T follicular helper cell (primary cell): ENCODE data around the gene SPART.

Experiments
- DNase-seq: peaks from one replicate; pipeline ENCODE4 v3.0.0-alpha.2; 2020; ENCODE audit warnings: low read depth
- total RNA-seq, 2 experiments: gene quantifications; one replicate each; lab custom pipeline; 2026; lab: John Stamatoyannopoulos, UW

The SPART gene, protein sequence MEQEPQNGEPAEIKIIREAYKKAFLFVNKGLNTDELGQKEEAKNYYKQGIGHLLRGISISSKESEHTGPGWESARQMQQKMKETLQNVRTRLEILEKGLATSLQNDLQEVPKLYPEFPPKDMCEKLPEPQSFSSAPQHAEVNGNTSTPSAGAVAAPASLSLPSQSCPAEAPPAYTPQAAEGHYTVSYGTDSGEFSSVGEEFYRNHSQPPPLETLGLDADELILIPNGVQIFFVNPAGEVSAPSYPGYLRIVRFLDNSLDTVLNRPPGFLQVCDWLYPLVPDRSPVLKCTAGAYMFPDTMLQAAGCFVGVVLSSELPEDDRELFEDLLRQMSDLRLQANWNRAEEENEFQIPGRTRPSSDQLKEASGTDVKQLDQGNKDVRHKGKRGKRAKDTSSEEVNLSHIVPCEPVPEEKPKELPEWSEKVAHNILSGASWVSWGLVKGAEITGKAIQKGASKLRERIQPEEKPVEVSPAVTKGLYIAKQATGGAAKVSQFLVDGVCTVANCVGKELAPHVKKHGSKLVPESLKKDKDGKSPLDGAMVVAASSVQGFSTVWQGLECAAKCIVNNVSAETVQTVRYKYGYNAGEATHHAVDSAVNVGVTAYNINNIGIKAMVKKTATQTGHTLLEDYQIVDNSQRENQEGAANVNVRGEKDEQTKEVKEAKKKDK
- 84.0 to 109 reads per million in 2 experiments for total RNA-seq

DNA sequence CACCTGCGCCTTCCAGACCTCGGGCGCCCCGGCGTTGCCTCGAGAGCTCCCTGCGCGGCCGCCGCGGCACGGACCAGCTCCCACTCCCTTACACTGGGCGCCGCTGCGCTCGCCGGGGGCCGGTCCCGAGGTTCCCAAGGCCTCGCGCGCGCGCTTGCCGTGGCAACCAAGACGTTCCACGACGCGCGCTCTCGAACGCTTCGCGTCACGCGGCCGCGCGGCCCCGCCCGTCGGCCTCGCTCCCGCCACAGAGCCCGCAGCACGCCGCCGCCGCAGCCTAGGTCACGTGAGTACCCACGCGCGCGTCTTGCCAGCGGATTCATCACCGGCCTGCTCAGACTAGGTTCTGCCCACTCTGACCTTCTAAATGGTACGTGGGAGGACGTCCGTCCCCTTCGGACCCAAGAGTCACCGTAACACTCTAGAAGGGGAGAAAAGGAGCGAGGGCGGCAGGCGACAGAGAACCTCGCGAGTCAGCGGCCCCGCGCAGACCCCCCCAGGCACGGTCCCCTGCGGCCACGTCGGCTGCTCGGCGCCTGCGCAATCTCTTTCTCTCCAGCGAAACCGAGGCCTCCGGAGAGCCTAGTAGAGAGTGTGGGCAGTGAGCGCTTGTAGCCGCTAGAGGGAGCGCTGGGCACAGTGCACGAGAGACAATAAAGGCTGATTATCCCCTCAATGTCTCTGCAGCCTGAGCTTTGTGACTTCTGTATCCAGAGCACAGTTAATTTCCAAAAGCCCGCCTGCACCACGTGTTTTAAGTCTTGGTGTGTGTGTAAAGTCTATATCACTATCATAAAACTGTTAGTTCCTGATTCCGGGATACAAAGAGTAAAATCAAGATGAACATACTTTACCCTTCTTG is at the start of gene SPART:
SPART (minus strand) TSS at position 173 of the 862 bp plus-strand sequence. CDS start 10,564 bp downstream, outside the sequence.
- DNase-seq, result peak; percentile 80

DNA sequence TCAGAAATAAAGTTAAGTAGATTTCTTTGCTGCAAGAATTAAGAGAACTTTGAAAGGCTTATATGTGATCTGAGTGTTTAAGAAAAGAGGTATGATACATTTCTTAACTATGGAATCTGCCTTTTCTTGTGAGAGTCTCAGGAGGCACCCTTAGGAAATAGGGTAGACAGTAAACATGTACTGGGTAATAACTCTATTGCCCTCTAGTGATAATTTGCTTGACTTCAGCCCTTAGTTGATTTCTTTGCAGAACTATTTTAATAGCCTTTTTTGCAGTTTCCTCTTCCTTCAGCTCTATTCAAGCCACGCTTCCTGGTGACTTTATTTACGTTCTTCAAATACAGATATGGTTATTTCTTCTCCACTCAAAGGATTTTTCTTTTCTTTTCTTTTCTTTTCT is 49.1 kb upstream of the SPART start:
- DNase-seq, result no peak

DNA sequence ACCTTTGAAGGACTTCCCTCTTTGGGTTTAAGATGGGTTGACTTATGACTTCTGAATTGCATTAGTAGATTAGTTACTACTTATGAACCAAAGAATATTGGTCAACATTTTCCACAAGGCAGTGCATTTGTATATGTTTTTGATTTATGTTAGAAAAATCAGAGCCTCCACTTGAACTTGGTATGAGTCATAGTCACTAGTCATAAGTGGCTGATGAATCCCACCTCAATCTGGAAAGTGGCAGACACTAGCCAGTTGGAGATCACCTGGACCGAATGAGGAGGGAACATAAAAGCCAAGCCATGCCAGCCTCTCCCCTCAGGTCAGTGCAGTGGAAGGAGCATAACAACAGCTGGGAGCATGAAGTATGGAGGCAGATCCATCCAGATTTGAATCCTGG is 39.3 kb upstream of the SPART start:
- DNase-seq, result no peak

DNA sequence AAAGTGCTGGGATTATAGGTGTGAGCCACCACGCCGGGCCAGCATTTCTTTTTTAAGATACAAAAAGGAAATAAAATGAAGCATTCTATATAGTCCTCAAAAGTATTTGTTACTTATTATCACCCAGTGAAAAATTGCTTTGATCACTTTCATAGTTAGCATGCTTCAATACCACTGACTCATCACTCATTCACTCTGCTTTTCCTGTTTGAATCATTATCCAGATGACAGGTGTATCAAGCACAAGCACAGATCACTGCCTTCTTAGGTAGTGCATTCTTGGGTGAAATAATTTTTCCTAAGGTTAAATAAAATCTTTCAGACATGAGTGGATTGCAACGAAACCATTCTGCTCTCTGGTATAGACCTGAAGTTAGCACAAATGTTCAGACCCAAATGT is 35.8 kb upstream of the SPART start:
- DNase-seq, result no peak

DNA sequence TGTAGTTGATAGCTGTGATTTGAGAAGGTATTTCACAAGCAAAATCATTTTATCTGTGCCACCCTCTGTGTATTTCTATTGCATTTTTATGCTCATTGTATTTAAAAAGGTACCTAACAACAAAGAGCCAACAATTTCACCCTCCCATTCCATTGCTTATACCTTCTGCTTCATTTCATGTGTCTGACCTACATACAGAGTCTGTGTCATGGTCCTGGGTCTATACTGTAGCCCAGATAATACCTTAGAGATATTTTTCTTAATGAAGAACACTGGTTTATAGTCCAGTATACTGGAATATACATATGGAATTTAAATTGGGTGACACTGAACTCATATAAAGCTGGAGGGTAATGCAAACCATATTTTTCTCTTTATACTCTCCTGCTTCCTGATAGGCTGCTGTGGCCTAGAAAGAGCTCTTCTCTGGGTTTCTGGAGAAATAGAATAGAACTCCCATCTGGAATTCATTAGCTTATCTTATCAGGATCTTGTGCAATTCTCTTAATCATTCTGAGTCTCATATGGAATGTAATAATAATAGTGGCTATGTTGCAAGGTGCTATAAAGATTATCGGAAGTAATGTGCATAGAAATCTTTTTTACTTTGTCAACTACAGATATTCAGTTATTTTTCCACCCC is 31.8 kb upstream of the SPART start:
- DNase-seq, result no peak

DNA sequence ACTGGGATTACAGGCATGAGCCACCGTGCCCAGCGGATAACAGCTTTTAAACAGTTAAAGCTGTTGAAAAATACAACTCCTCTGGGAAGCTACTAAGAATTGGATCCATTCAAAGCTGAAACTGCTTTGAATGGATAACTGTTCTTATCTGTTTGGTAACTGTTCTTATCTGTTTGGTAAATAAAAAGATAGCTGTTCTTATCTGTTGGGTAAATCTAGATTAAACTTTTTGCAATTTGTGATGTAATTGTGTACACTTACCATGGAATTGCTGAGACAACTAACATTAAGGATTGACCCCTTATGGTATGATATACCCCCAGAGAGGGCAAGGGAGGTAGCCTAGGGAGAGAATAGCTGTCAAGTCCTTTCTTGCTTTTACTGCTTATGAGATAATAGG is 27.9 kb upstream of the SPART start:
- DNase-seq, result no peak

DNA sequence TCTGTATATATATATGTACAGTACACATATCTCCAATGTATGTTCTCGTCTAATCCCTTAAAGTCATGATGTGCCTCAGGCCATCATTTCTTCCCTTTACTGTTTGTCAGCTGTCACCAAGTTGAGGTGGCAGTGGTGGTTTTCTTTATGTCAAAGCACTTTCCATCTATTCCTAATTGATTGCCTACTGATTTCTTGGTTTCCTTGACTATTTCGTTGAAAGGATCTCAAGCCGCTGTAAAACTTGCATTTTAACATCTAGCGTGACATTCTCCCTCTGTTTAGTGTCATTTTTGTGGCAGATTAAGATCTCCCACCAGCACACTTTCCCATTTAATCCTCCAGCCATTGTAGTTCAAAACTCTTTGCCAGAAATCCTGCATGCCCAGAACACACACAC is 25.0 kb upstream of the SPART start:
- DNase-seq, result no peak

DNA sequence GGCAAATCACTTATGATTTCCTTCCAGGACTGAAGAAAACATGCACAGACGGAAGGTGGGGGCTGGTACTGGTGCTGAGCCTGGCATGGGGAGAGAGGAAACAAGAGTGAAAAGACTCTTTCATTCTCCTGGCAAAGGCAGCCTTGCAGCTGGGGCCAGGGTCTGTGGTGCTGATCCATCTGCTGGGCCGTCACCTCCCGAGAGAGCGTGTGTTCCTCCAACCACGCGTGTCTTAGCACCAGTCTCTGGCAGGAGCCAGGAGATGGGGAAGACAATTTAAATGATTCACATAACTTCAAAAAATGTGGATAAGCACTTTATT is 23.9 kb upstream of the SPART start:
- DNase-seq, result no peak

DNA sequence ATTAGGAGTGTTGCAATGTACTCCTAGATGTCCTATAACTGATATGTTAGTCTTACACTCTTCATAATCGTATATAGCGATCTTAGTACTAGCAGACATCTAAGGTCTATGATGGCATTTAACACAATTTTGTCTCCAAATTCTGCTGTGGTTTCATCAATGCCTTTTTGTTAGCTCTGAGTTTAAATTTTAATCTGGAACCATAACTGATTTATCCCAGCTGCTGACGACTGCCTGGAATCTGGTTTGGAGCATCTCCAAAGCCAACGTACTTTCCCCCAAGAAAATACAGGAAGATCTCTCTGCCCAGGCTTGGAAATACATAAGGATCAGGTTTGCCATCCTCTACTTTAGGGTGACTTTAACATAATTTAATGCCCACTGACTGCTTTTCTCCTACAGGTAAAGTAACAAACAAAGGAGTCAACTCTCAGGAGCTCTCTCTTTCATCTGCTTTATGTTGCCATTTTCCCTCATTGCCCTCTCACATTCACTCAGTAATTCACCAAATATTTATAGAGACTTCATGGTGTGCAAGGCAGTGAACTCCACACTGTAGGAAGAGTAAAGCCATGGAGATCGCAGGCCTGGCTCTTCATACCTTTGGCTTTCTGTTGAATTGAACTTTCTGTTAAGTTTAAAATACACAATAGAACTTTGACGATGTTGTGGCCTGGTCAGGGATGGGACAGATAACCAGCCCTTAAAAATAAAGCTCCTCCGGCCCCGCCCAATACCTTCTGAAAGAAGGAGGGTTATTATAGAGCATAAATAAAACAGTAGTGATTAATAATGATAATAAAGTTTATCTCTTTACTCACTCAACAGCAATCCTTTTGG is 23.3 kb upstream of the SPART start:
- DNase-seq, result no peak

DNA sequence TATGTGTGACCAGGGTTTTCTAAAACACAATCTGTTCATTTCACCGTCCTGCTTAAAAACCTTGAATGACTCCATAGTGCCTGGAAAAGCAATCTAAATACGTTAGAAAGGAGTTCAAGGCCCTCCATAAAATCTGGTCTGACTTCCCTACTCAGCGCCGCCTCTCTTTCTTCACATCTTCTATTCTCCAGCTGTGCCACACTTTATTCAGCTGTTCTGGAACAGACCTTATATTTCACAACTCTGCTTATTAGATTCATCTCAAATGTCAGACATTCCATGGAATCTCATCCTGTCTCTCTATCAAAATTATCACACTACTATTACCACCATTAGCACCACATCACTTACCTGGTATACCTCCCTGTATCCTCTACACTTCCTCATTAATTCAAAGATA is 19.8 kb upstream of the SPART start:
- no peak for DNase-seq

DNA sequence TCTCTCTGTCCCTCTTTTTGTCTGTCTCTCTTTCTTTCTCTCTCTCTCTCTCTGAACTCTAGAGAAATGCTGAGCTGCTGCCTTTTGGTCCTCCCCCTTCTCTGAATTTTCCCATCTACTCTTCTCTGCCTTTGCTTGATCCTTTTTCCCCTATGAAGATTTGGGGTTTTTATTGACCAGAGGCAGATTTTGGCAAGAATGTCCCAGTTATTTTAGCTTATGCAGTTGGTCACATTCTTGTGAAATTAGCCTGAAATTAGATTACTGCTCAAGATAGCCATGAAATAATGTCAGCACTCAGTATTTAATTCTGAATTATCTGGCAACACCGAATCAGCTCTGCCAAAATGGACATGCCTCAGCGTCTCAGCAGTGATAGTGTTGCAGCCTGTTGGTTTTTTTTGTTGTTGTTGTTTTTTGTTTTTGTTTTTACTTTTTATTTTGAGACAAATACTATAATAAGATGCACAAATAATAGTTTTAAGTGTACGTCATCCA is 17.2 kb upstream of the SPART start:
- no peak for DNase-seq

DNA sequence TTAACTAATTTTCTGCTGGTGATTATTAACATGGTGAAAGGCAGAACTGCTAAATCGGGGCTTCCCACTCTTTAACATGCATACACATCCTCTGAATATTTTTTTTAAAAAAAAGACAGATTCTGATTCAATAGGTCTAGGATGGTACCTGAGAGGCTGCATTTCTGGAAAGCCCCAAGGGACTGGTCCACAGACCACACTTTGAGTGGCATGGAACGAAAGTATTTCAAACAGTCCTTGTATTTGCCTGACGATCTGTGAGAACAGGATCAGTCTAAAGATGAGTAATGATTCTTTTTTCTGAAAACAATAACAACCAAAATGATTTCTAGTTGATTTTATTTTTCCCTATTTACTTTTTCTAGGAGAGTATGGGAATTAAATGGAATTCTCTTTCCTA is 16.7 kb upstream of the SPART start:
- no peak for DNase-seq

DNA sequence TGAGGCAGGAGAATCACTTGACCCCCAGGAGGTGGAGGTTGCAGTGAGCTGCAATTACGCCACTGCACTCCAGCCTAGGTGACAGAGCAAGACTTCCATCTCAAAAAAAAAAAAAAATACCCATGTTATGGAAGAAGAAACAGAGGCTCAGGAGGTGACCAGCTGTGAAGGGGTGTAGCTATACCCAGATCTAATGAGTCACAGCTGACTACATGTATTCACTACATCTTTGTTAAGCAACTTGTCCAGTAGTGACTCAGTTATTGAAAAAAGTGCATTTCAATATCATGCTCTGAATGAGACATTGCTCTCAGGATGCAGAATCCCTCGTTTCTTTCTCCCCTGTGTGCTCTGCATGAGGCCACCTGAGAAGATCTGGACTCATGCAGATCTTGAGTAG is 16.1 kb upstream of the SPART start:
- no peak for DNase-seq

DNA sequence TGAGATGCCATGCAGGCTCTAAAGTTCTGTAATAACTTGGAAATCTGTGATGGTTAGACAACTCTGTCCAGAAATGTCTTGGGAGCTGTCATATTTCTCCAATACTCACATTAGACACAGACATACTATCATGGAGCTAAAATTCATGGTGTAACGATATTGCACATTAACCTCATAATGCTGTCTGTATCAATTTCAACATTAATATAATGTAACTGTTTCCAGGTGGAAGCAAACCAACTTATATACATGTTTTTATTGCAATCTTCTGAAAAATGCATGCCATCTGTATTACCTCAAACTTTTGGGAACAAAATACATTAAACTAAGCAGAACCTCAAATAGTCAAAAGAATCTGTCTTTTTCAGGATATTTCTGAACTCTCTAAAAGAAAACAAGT is 14.7 kb upstream of the SPART start:
- no peak for DNase-seq

DNA sequence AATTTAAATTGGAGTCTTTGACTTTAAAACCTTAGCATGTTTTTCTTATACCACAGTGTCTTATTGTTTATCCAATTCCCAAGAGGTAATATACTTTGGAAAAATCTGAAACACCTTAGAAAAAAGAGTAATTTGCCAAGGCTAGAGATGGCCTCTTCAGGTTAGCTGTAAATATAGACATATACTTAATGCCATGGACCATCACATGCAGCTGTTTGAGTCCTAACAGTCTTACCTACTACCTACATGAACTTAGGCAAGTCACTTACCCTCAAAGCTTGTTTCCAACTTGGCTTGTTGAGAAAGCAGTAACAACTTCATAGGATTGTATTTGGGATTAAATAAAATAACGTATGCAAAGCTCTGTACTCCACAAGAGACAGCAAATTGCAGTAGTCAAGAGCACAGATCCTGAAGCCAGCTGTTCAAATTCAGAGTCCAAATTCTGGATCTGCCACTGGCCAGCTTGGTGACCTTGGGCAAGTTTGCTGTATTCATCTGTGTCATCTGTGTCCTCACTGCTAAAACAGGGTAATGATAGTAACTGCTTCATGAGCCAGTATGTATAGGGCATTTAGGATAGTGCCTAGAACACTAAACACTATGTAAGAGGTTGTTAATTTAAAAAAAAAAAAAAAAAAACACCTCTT is 13.2 kb upstream of the SPART start:
- no peak for DNase-seq

DNA sequence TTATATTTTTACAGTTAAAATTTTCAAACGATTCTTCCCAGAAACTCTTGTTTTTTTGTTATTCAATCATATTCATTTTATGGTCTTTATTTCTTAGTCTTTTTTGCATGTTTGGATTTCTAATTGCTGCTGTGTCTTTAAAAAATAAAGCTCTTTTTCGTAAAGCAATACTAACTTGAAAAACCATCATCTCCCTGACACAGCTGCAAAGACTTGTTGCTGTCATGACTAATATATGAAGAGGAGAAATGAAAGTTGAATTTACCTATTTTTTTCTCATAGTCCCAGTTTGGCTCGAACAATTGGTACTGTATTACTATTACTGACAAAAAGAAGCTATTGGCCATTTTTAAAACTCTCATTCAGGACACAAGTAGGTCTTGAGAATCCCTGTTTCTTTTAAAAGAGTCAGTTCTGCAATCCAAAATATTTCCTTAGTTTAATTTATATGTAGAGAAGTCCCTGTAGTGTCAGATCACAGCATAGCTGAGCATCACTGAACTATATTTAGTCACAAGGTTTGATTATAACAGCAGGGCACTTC is 12.1 kb upstream of the SPART start:
- DNase-seq, result no peak

DNA sequence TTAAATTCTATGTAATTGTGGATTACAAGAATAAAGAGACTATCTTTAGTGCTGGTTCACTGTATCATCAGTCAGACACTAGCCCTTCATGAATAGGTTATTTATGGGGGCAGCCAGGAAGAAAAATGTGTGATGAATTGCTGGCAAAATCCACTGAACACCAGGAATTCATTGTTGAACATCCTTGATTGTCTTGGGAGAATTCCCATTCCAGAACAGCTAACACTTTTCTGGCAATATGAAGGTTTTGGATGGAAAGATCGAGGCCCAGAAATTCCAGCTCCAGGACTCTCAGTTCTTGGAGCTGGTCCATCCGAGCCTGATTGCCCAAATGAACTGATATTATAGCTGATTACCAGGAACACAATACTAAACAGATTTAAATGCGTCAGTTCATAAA is 11.5 kb upstream of the SPART start:
- DNase-seq, result no peak

DNA sequence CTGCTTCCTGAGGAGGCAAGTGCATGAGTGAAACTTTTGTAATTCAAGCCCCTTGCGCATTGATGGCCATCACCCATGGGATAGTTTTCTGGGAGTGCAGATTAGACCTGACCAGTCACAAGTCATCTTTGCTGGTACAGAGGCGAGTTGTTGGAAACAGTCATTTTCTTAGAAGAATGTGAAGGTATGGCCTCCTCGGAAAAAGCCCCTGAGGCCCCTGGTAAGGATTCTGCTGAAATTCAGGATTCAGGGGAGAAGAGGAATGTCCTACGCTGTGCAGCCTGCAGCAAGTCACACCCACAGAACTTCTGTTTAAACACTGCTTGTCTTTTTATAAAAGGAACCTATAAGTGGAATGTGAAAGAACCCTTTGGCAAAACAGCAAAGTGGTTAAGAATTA is 11.0 kb upstream of the SPART start:
- DNase-seq, result no peak

DNA sequence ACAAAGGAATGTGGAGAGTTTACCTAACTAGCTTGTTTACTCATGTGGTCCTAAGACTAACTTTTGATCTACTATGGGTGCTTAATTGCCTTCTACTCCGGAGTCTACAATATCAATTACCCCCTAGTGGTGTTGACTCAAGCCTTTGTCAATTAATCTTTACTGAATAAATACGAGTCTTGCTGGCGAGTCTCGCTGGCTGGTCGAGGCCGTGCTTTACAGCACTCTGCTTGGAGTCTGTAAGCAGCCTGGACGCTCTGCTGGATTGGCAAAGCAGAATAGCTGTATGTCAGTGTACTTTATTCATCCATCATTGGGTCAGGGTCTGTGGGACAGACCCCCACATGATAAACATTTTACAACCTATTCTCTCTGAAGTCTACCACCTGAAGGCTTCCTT is 9.9 kb upstream of the SPART start:
- DNase-seq, result no peak

DNA sequence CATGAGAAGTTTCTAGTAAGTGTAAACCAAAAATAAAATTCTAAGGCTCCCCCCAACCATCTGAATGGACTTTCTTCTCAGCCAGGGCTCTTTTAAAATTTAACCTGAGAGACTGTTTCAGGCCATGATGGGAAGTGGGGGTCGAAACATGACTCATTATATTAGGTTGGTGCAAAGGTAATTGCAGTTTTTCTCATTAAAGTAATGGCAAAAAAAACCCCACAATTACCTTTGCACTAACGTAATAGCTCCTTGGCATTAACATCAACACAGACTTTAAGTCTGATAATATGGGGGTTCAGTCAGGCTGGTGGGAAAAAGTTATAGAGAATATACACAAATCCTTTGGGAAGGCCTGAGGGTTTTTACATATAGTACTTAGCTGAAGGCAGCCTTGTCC is 9.4 kb upstream of the SPART start:
- no peak for DNase-seq
